ENCODE measurements around the gene NEK6.

Gene NEK6

GRCh38 chr9:124255222-124255621 is 2.5 kb upstream of the NEK6 start:
- Histone ChIP-seq H3K27me3 (ENCODE audit: insufficient read depth, low read length, poor library complexity) (no peaks in the 10 kb centered on the region), H3K9me3 (ENCODE audit: insufficient read depth, low read length, severe bottlenecking) (no peaks in the 10 kb centered on the region), H3K9ac (ENCODE audit: low read depth, low read length) (no peak overlapping the region), H2AFZ (ENCODE audit: low read depth, low read length) (no peak overlapping the region), H3K4me3 (ENCODE audit: low read depth in 1 of 2, low read length in 2 of 2) (no peak overlapping the region), H4K20me1 (ENCODE audit: insufficient read depth, low read length) (no peaks in the 10 kb centered on the region), H3K79me2 (ENCODE audit: insufficient read depth, low read length) (no peaks in the 10 kb centered on the region), H3K4me1 (ENCODE audit: insufficient read depth, low read length) (no peaks in the 10 kb centered on the region), H3K4me2 (ENCODE audit: insufficient read depth, low read length) (no peak overlapping the region), H3K36me3 (ENCODE audit: insufficient read depth, low read length) (no peaks in the 10 kb centered on the region), H3K27ac (ENCODE audit: low read length) (no peak overlapping the region)
- TF ChIP-seq CTCF (IDR thresholded peaks at IDR 0.05; ENCODE audit: borderline replicate concordance, extremely low read depth, low read length, poor library complexity, severe bottlenecking) = no peak
- TF ChIP-seq EZH2 (IDR thresholded peaks at IDR 0.05; ENCODE audit: borderline replicate concordance, low read depth, low read length, severe bottlenecking) = no peak
- DNase-seq (no peak), ATAC-seq (ENCODE audit: insufficient read depth, low read depth) (no peak)

GRCh38 chr9:124256517-124257069 is 1.2 kb upstream of the NEK6 start:
- no peak overlapping the region for H3K4me3 ChIP-seq (ENCODE audit: low read depth in 1 of 2, low read length in 2 of 2)
- H3K4me2 ChIP-seq (ENCODE audit: insufficient read depth, low read length) = no peak overlapping the region
- no peak for ATAC-seq (ENCODE audit: insufficient read depth, low read depth)
- H3K9me3 ChIP-seq (ENCODE audit: insufficient read depth, low read length, severe bottlenecking) = no peaks in the 10 kb centered on the region
- H3K9ac ChIP-seq (ENCODE audit: low read depth, low read length) = no peak overlapping the region
- H2AFZ ChIP-seq (ENCODE audit: low read depth, low read length) = no peak overlapping the region
- H3K4me1 ChIP-seq (ENCODE audit: insufficient read depth, low read length) = no peaks in the 10 kb centered on the region
- no peaks in the 10 kb centered on the region for H3K36me3 ChIP-seq (ENCODE audit: insufficient read depth, low read length)
- H4K20me1 ChIP-seq (ENCODE audit: insufficient read depth, low read length) = no peaks in the 10 kb centered on the region
- TF ChIP-seq CTCF (IDR thresholded peaks at IDR 0.05; ENCODE audit: borderline replicate concordance, extremely low read depth, low read length, poor library complexity, severe bottlenecking) = no peak
- TF ChIP-seq EZH2 (IDR thresholded peaks at IDR 0.05; ENCODE audit: borderline replicate concordance, low read depth, low read length, severe bottlenecking) = no peak
- no peak for DNase-seq
- H3K27ac ChIP-seq (ENCODE audit: low read length) = no peak overlapping the region
- H3K27me3 ChIP-seq (ENCODE audit: insufficient read depth, low read length, poor library complexity) = no peaks in the 10 kb centered on the region
- H3K79me2 ChIP-seq (ENCODE audit: insufficient read depth, low read length) = no peaks in the 10 kb centered on the region

- no peak for DNase-seq
- TF ChIP-seq EZH2 (IDR thresholded peaks at IDR 0.05; ENCODE audit: borderline replicate concordance, low read depth, low read length, severe bottlenecking) (no peak), CTCF (IDR thresholded peaks at IDR 0.05; ENCODE audit: borderline replicate concordance, extremely low read depth, low read length, poor library complexity, severe bottlenecking) (no peak)
- Histone ChIP-seq H3K4me3 (ENCODE audit: low read depth in 1 of 2, low read length in 2 of 2) (no peak overlapping the region), H3K36me3 (ENCODE audit: insufficient read depth, low read length) (no peaks in the 10 kb centered on the region), H3K9me3 (ENCODE audit: insufficient read depth, low read length, severe bottlenecking) (no peaks in the 10 kb centered on the region), H3K4me2 (ENCODE audit: insufficient read depth, low read length) (no peak overlapping the region), H3K4me1 (ENCODE audit: insufficient read depth, low read length) (no peaks in the 10 kb centered on the region), H3K27me3 (ENCODE audit: insufficient read depth, low read length, poor library complexity) (no peaks in the 10 kb centered on the region), H3K79me2 (ENCODE audit: insufficient read depth, low read length) (no peaks in the 10 kb centered on the region), H4K20me1 (ENCODE audit: insufficient read depth, low read length) (no peaks in the 10 kb centered on the region), H3K9ac (ENCODE audit: low read depth, low read length) (no peak overlapping the region), H3K27ac (ENCODE audit: low read length) (no peak overlapping the region), H2AFZ (ENCODE audit: low read depth, low read length) (no peak overlapping the region)
- ATAC-seq (ENCODE audit: insufficient read depth, low read depth) = no peak
These were observed 492 bp upstream of the NEK6 start for GRCh38 chr9:124257070-124257843.
